Stimulated activated CD4-positive, alpha-beta T cell treated with anti-CD3 and anti-CD28 coated beads, TNF-alpha, amount 100 ng/mL, for 48 hours (primary cell): ENCODE results near the gene OTOF.

Source experiments
- DNase-seq, 3 donors: peaks; one replicate each; pipeline ENCODE4 v3.0.0-alpha.2; 2020; ENCODE audit warnings: low read depth in 3 of 3

The OTOF gene

GRCh38 chr2:26449278-26450030, 28.5 kb downstream of the OTOF start:
- DNase-seq = no peak

DNA sequence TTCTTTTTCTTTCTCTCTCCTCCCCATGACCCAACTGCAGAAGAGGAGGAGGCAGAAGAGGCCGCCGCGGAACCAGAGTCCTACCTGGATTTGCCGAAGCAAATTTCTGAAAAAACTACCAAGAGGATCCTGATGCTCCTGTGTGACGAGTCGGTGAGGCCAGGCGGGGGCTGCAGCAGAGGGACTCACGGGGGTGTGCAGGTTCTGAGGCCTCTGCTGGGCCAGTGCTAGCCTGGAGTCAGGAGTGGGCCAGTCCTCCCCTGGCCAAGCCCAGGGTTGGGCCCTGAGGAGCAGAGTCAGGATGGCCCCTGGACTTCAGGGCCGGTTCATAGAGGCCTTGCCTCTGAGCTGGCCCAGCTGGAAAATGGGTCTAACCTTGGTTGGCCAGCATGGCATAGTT, 29.3 kb downstream of the OTOF start:
- no peak for DNase-seq

DNA sequence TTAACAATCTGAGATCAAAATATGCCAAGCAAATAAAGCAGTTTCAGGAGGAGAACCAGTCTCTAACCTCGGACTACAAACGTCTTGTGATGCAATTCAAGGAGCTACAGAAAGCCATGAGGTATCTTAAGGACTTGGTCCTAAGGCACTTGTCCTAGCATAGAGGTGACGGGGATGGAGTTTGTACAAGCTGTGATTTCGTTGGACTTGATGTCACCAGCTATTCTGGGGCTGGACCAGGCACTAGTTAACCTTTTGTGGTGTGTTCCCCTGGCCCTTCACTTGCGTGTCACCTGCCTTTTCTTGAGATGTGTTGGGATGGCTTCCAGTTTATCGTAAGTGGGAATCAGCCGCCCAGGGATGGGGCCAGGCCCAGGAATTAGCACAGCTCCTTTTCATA, 33.7 kb downstream of the OTOF start:
- no peak for DNase-seq

- DNase-seq = no peak
Observed at GRCh38 chr2:26442707-26443106, 35.2 kb downstream of the OTOF start.

GRCh38 chr2:26442301-26442700, 35.6 kb downstream of the OTOF start:
- DNase-seq = no peak

DNA sequence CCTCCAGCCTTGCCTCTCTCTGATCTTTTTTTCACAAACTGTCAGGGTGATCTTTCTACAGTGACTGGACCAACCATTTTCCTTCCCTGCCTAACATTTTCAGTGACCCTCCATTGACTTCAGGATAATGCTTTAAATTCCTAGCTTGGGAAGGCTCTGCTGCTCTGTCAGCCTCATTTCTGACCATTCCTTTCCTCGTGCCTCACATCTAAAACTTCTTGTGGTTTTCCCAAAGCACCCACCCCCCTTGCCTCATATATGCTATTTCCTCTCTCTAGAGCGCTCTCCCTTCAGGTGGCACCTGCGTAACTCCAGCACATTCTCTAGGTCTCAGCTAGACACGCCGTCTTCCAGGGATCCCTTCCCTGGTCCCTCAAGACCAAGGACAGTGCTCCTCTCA, 39.0 kb downstream of the OTOF start:
- no peak for DNase-seq

- no peak for DNase-seq
Observed at GRCh38 chr2:26438526-26438925, 39.4 kb downstream of the OTOF start.

DNA sequence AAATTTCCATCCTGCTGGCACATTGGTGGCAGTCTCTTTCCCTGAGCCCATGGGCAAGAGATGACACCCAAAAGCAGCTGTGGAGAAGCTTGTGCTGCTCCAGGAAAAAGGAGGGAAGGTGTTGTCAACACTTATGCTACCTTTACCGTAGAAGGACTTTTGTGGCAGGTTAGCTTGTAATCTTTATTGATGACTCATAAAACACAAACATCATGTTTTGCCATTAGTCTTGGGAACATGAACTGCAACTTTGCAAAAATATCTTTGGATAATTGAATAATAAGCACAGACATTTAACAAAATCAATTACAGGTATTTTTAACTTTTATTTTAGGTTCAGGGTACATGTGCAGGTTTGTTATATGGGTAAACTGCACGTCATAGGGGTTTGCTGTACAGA, 42.8 kb downstream of the OTOF start:
- no peak for DNase-seq

DNA sequence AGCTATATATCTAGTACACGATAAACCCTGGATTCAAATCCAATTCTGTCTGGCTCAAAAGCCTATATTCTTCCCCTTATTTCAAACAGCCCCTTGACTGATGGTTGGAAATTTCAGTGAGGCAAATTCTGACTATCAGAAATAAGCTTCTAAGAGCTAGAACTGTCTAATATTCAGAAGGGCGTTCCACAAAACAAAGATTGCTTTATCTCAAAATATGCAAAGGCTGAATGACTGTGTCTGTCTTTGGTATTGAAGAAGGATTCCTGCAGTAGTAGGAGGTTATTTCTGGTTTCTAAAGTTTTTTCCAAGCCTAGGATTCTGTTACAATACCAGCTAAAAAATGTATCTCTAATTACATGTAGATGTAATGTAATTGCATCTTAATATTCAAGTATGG, 45.1 kb downstream of the OTOF start:
- DNase-seq = no peak

DNA sequence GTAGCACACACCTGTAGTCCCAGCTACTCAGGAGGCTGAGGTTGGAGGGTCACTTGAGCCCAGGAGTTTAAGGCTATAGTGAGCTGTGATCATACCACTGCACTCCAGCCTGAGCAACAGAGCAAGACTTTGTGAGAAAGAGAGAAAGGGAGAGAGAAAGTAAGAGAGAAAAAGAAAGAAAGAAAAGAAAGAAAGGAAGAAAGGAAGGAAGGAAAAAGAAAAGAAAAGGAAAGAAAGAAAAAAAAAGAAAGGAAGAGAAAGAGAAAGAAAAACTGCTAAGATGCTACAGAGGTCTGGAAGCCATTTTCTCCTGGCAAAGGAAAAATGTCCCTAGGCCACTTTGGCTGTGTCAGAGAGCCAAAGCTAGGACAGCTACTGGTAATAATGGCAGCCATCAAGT, 45.6 kb downstream of the OTOF start:
- no peak for DNase-seq

DNA sequence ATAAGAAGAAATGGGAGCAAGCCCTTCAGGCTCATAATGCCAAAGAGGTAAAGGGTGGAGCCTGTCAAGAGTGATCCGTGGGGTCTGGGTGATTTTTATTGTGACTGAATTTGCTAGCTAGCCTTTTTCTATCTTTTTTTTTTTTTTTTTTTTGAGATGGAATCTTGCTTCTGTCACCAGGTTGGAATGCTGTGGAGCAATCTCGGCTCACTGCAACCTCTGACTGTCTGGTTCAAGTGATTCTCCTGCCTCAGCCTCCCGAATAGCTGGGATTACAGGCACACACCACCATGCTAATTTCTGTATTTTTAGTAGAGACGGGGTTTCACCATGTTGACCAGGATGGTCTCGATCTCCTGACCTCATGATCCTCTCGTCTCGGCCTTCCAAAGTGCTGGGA, 47.1 kb downstream of the OTOF start:
- DNase-seq = no peak

DNA sequence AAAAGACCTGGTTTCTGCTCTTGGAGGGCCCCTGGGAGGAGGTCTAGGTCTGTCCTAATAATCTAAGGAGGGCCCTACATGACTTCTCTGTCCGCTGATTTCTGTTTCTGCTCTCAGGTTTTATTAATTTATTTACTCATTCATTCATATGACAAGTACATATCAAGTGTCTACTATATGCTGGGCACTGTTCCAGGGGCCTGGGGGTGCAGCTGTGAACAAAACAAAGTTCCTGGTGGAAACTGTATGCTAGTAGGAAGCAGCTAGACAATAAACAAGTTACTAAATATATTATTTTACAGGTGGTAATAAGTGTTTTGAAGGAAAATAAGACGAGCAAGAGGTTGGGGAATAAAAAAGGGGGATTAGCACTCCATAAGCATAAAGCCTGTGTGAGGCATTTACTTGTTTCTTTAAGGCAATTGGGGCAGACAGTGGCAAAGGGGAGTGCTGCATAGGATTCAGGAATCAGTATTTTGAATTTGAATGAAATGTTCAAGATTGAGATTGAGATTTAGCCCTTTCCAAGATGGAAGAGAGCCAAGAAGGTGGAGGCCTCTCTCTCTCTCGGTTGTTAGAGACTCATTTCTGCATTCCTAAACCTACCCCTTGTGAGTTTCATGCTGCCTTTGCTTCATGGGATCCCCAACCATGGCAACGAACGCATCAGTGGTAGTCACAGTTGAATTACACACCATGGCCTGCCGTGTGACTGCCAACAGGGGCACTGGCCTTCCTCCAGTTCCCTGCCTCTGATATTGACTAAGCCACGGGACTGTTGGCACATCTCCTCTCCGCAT, 47.9 kb downstream of the OTOF start:
- no peak for DNase-seq

- no peak for DNase-seq
Observed at GRCh38 chr2:26428846-26429245, 49.1 kb downstream of the OTOF start.

DNA sequence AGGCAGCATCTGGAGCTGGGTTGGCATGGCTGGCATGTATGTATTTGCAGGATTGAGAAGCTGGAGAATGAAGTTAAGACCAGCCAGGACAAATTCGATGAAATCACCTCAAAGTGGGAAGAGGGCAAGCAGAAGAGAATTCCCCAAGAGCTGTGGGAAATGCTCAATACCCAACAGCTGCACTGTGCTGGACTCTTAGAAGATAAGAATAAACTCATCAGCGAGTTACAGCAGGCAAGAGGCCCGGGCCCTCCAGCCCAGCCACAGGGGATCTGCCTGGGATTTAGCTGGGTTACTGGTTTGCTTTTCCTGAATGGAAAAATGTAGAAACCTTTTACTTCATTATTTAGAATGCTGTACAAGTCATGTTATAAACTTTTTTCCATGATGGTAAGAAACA, 53.7 kb downstream of the OTOF start:
- no peak for DNase-seq

- DNase-seq = no peak
Observed at GRCh38 chr2:26423750-26424149, 54.2 kb downstream of the OTOF start.

- DNase-seq = no peak
Observed at GRCh38 chr2:26422947-26423629, 54.8 kb downstream of the OTOF start.

DNA sequence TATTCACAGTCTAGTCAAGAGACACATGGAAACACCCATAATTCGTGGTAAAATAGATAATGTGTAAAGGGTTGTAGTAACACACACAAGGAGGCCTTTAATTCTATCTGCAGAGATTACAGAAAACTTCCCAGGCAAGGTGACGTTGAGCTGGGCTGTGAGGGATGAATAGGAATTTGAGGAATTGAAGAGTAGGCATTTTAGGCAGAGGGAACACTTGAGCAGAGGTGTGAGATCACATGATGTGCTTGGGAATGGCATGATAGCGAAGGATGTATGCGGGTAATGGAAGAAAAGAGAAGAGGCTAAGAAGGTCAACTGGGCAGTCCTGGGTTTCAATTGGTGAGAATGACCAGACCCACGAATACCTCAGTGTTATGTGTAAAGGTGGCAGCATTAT, 56.0 kb downstream of the OTOF start:
- DNase-seq = no peak

GRCh38 chr2:26414311-26414710, 63.6 kb downstream of the OTOF start:
- no peak for DNase-seq

DNA sequence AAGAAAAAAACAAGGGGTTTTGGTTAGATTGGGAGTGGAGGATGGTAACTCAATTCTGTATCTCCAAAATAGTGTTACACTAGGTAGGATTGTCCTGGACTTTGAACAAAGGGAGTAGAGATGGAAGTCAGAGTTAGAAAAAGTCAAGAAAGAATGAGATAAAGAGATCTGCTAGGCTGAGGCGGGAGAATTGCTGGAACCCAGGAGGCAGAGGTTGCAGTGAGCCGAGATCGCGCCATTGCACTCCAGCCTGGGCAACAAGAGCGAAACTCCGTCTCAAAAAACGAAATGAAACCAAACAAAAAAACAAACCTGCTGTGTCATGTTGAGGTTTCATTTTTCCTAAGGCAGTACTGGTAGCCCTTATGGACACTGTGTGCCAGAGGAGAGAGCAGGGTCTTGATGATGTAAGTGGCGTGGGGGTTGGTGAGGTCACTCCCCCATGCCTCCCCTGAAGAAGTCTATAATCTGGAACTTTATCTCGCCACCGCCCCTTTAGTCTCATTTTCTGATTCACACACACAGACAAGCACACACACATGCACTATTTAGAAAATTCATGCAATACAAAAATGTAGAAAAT, 65.7 kb downstream of the OTOF start:
- no peak for DNase-seq

GRCh38 chr2:26411419-26411818, 66.5 kb downstream of the OTOF start:
- no peak for DNase-seq

GRCh38 chr2:26410764-26411243, 67.1 kb downstream of the OTOF start:
- no peak for DNase-seq

DNA sequence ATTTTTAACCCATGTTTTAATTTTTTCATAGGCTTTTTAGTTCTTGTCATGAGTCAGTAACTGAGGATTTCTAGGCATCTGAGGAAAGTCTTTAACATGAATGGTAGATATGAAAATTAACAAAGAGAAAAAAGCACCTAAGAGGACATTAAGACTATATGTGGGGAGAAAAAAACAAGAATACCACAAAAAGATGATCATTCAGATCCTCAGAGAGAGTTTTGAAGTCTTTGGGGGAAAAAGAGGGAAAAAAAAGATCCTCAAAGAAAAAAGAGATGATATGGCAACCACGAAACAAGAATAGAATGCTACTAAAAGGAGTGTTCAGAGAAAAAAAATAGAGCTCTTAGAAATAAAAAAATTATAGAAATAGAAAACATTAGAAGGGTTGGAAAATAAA, 68.1 kb downstream of the OTOF start:
- DNase-seq = no peak
